Measurements from ENCODE around the gene TIMM44. TPM values are rescaled to one million over a fixed set of nuclear protein-coding genes. Genes with fewer than 3 reads are reported as not detected.

TIMM44 gene
- total and polyA plus RNA-seq, 2 donors (not counting 3 experiments of a cell fraction or from before 2014, with no cell fraction given): 61.5 to 64.3 TPM

GRCh38 chr19:7979011-7979410 is 35.5 kb upstream of the TIMM44 start:
- FAIRE-seq: no peak
- intact Hi-C loops (cut with micrococcal nuclease) (no loop called here), dilution Hi-C loops (cut with MboI; ENCODE audit: extremely low pct_ligation_motif_present, low sequenced_read_pairs) (no loop called here)
- Histone ChIP-seq H3K9me3 (replicated peaks; ENCODE audit: control insufficient read depth, insufficient read depth, low read length) (no peaks in the 10 kb centered on the region), H3K4me1 (ENCODE audit: control insufficient read depth, extremely low read depth, insufficient read depth, low read length) (no peaks in the 10 kb centered on the region), H3K27me3 (ENCODE audit: control insufficient read depth in 2 of 2, insufficient read depth in 2 of 2, low read length in 2 of 2) (no peaks in the 10 kb centered on the region), H3K9ac (replicated peaks; ENCODE audit: extremely low read depth, insufficient read depth, low read length) (no peak overlapping the region), H3K27ac (ENCODE audit: insufficient read depth, low read depth, low read length) (no peak overlapping the region), H4K20me1 (replicated peaks; ENCODE audit: control insufficient read depth, extremely low read depth, insufficient read depth, low read length) (no peaks in the 10 kb centered on the region), H2AFZ (ENCODE audit: low read depth, low read length) (no peak overlapping the region), H3K4me3 (replicated peaks in 1 of 3; ENCODE audit: insufficient read depth in 1 of 3, low read depth in 1 of 3, low read length in 3 of 3) (no peak overlapping the region), H3K79me2 (ENCODE audit: control insufficient read depth, insufficient read depth, low read length) (peaks cover 18% of the 10 kb centered on the region), H3K9me1 (replicated peaks; ENCODE audit: control insufficient read depth, extremely low read depth, insufficient read depth, low read length) (no peaks in the 10 kb centered on the region), H3K36me3 (ENCODE audit: control insufficient read depth in 2 of 2, extremely low read depth in 1 of 2, insufficient read depth in 2 of 2, low read length in 2 of 2) (peaks cover 10 to 71% of the 10 kb centered on the region in 2 experiments), H3K4me2 (ENCODE audit: insufficient read depth, low read length) (no peak overlapping the region)
- ChIA-PET CTCF (interaction anchor here (1.0 kb wide), 1 partner anchor 35 kb away, joined by 3 read pairs; no protein-coding TSS in a partner anchor), POLR2A (no interaction called here)
- no peak for DNase-seq (ENCODE audit: low read depth, low spot score)
- BruUV-seq (replicated peaks): no TSS peak
- TF ChIP-seq FOS (IDR thresholded peaks at IDR 0.05; ENCODE audit: borderline replicate concordance, insufficient read depth, low read length) (no peak), JUN (IDR thresholded peaks at IDR 0.05; ENCODE audit: borderline replicate concordance, insufficient read depth, insufficient read length, low read depth) (no peak), MAX (IDR thresholded peaks at IDR 0.05; ENCODE audit: insufficient read depth, insufficient read length) (no peak)

GRCh38 chr19:7978179-7978825 is 34.8 kb upstream of the TIMM44 start:
- no peaks in the 10 kb centered on the region for H3K27me3 ChIP-seq (ENCODE audit: control insufficient read depth in 2 of 2, insufficient read depth in 2 of 2, low read length in 2 of 2)
- no TSS peak for BruUV-seq (replicated peaks)
- DNase-seq (ENCODE audit: low read depth, low spot score) (no peak), FAIRE-seq (no peak)
- H3K79me2 ChIP-seq (ENCODE audit: control insufficient read depth, insufficient read depth, low read length): peaks cover 12% of the 10 kb centered on the region
- no peaks in the 10 kb centered on the region for H3K9me3 ChIP-seq (replicated peaks; ENCODE audit: control insufficient read depth, insufficient read depth, low read length)
- H3K36me3 ChIP-seq (ENCODE audit: control insufficient read depth in 2 of 2, extremely low read depth in 1 of 2, insufficient read depth in 2 of 2, low read length in 2 of 2): peaks cover 10 to 75% of the 10 kb centered on the region in 2 experiments
- no peak overlapping the region for H3K4me2 ChIP-seq (ENCODE audit: insufficient read depth, low read length)
- ChIA-PET POLR2A (no interaction called here), CTCF (no interaction called here)
- no peak overlapping the region for H3K27ac ChIP-seq (ENCODE audit: insufficient read depth, low read depth, low read length)
- H3K9me1 ChIP-seq (replicated peaks; ENCODE audit: control insufficient read depth, extremely low read depth, insufficient read depth, low read length): no peaks in the 10 kb centered on the region
- no peak overlapping the region for H2AFZ ChIP-seq (ENCODE audit: low read depth, low read length)
- no peak for TF ChIP-seq MYC (IDR thresholded peaks at IDR 0.05; ENCODE audit: low read depth, low read length)
- no peaks in the 10 kb centered on the region for H3K4me1 ChIP-seq (ENCODE audit: control insufficient read depth, extremely low read depth, insufficient read depth, low read length)
- H3K4me3 ChIP-seq (replicated peaks in 1 of 3; ENCODE audit: insufficient read depth in 1 of 3, low read depth in 1 of 3, low read length in 3 of 3): no peak overlapping the region
- no peak overlapping the region for H3K9ac ChIP-seq (replicated peaks; ENCODE audit: extremely low read depth, insufficient read depth, low read length)
- dilution Hi-C loops (cut with MboI; ENCODE audit: extremely low pct_ligation_motif_present, low sequenced_read_pairs): no loop called here
- H4K20me1 ChIP-seq (replicated peaks; ENCODE audit: control insufficient read depth, extremely low read depth, insufficient read depth, low read length): no peaks in the 10 kb centered on the region
- intact Hi-C loops (cut with micrococcal nuclease): no loop called here
